Measurements from ENCODE around the gene NTNG1. TPM values are rescaled to one million over a fixed set of nuclear protein-coding genes. Genes with fewer than 3 reads are reported as not detected.

The NTNG1 gene
- total and polyA plus RNA-seq, 2 of the 13 experiments (the other 11 are each of a cell fraction or from before 2014, with no cell fraction given): not detected

DNA sequence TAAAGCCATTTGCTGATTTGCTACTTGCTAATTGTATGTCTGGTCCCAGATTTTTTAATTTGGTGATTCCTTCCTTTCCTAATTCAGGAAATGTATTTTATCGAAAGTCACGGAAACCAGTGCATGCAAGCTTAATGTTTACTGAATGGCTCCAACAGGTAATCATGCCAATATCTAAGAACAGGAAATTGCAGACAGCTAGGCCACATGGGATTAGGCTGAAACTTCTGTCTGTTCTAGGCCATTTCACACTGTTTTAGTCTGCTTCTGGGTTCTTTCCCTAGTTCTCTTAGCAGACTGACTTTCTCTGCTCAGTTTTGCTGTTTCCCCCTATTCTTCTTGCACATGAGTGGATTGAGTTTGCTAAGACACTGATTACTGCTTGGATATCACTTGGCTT is 111.4 kb downstream of the NTNG1 start:
- ATAC-seq (no peak), FAIRE-seq (no peak), DNase-seq (ENCODE audit: low spot score) (no peak)
- in situ Hi-C loops (cut with HindIII; ENCODE audit: extremely low pct_ligation_motif_present, low pct_unique_long_range_greater_than_20kb): no loop called here
- ChIA-PET CTCF (ENCODE audit: low intra/inter-chr PET ratio, low total read pairs) (no interaction called here), POLR2A (no interaction called here)
- Histone ChIP-seq H3K4me3 (replicated peaks in 1 of 3; ENCODE audit: insufficient read depth in 1 of 3, low read depth in 2 of 3, low read length in 3 of 3) (no peak overlapping the region), H3K79me2 (ENCODE audit: insufficient read depth, low read length) (no peaks in the 10 kb centered on the region), H3K4me1 (ENCODE audit: insufficient read depth, low read length) (no peaks in the 10 kb centered on the region), H4K20me1 (ENCODE audit: insufficient read depth, low read length) (no peaks in the 10 kb centered on the region), H3K9ac (ENCODE audit: insufficient read depth, low read depth, low read length) (no peak overlapping the region), H2AFZ (ENCODE audit: low read length) (no peak overlapping the region), H3K9me3 (ENCODE audit: low read length) (no peaks in the 10 kb centered on the region), H3K27ac (ENCODE audit: extremely low read length, insufficient read depth, low read length) (no peak overlapping the region), H3K36me3 (replicated peaks in 1 of 2; ENCODE audit: control insufficient read depth in 1 of 2, insufficient read depth in 2 of 2, low read length in 2 of 2) (no peaks in the 10 kb centered on the region), H3K4me2 (ENCODE audit: low read depth, low read length) (no peak overlapping the region), H3K27me3 (ENCODE audit: control insufficient read depth in 1 of 2, insufficient read depth in 2 of 2, low read length in 2 of 2) (no peaks in the 10 kb centered on the region; a peak in 2 of 5 replicates)
- WGBS (ENCODE audit: low lambda C conversion rate): 0% methylated on average over 2 of the region's 2 CpGs
- TF ChIP-seq KDM6A (CRISPR knock-in tag; IDR thresholded peaks at IDR 0.05; ENCODE audit: low read depth): no peak
- no peak for TF ChIP-seq NONO (IDR thresholded peaks at IDR 0.05)
- no peak for TF ChIP-seq NONO (CRISPR knock-in tag; conservative IDR thresholded peaks at IDR 0.05)
- TF ChIP-seq ARID2 (CRISPR knock-in tag; IDR thresholded peaks at IDR 0.05; ENCODE audit: borderline replicate concordance): no peak
- TF ChIP-seq SCMH1 (CRISPR knock-in tag; IDR thresholded peaks at IDR 0.05; ENCODE audit: borderline replicate concordance): no peak
- TF ChIP-seq AHR (CRISPR knock-in tag; IDR thresholded peaks at IDR 0.05): no peak
- TF ChIP-seq, protein P1, sequence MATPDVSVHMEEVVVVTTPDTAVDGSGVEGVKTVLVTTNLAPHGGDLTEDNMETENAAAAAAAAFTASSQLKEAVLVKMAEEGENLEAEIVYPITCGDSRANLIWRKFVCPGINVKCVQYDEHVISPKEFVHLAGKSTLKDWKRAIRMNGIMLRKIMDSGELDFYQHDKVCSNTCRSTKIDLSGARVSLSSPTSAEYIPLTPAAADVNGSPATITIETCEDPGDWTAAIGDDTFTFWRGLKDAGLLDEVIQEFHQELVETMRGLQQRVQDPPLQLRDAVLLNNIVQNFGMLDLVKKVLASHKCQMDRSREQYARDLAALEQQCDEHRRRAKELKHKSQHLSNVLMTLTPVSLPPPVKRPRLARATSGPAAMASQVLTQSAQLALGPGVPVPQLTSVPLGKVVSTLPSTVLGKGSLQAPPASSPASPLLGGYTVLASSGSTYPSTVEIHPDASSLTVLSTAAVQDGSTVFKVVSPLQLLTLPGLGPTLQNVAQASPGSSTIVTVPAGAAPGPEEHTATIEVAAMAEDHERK (CRISPR knock-in tag; IDR thresholded peaks at IDR 0.05; ENCODE audit: low read depth): no peak
- no peak for TF ChIP-seq EZH2 (conservative IDR thresholded peaks at IDR 0.05; ENCODE audit: low read depth, low read length)
- no peak for TF ChIP-seq THYN1 (CRISPR knock-in tag; IDR thresholded peaks at IDR 0.05; ENCODE audit: borderline replicate concordance, low read depth)
- no peak for TF ChIP-seq MBD4 (IDR thresholded peaks at IDR 0.05; ENCODE audit: borderline replicate concordance, low read length)
- TF ChIP-seq ZNF333 (CRISPR knock-in tag; IDR thresholded peaks at IDR 0.05; ENCODE audit: borderline replicate concordance): no peak
- TF ChIP-seq HNRNPL (IDR thresholded peaks at IDR 0.05; ENCODE audit: low read depth, low read length): no peak
- TF ChIP-seq, protein P2, sequence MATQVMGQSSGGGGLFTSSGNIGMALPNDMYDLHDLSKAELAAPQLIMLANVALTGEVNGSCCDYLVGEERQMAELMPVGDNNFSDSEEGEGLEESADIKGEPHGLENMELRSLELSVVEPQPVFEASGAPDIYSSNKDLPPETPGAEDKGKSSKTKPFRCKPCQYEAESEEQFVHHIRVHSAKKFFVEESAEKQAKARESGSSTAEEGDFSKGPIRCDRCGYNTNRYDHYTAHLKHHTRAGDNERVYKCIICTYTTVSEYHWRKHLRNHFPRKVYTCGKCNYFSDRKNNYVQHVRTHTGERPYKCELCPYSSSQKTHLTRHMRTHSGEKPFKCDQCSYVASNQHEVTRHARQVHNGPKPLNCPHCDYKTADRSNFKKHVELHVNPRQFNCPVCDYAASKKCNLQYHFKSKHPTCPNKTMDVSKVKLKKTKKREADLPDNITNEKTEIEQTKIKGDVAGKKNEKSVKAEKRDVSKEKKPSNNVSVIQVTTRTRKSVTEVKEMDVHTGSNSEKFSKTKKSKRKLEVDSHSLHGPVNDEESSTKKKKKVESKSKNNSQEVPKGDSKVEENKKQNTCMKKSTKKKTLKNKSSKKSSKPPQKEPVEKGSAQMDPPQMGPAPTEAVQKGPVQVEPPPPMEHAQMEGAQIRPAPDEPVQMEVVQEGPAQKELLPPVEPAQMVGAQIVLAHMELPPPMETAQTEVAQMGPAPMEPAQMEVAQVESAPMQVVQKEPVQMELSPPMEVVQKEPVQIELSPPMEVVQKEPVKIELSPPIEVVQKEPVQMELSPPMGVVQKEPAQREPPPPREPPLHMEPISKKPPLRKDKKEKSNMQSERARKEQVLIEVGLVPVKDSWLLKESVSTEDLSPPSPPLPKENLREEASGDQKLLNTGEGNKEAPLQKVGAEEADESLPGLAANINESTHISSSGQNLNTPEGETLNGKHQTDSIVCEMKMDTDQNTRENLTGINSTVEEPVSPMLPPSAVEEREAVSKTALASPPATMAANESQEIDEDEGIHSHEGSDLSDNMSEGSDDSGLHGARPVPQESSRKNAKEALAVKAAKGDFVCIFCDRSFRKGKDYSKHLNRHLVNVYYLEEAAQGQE (IDR thresholded peaks at IDR 0.05; ENCODE audit: borderline replicate concordance in 1 of 2, low read depth in 1 of 2, low read length in 2 of 2): no peak
- no peak for TF ChIP-seq ZNF672 (CRISPR knock-in tag; IDR thresholded peaks at IDR 0.05)
- no peak for TF ChIP-seq HOXA5 (CRISPR knock-in tag; IDR thresholded peaks at IDR 0.05)
- TF ChIP-seq ESRRA (CRISPR knock-in tag; IDR thresholded peaks at IDR 0.05; ENCODE audit: low read depth): no peak
- intact Hi-C loops (cut with micrococcal nuclease; ENCODE audit: unreplicated experiment): no loop called here
- BruUV-seq (replicated peaks): no TSS peak
